Central memory CD4-positive, alpha-beta T cell (primary cell): ENCODE measurements around the gene PARS2.

ENCODE experiments used
- DNase-seq: peaks from one replicate; pipeline ENCODE4 v3.0.0; 2022

Gene PARS2

GRCh38 chr1:54716299-54717047, 47.9 kb downstream of the PARS2 start:
- no peak for DNase-seq

GRCh38 chr1:54715493-54716298, 48.6 kb downstream of the PARS2 start, which contains the start of gene TTC4:
TSS of gene TTC4 (plus strand) at chr1:54715861. CDS start at chr1:54715909, 48 bp downstream.
- DNase-seq, result peak; percentile 79

- DNase-seq, result no peak
Observed at GRCh38 chr1:54714881-54715492, 49.3 kb downstream of the PARS2 start.

- DNase-seq, result no peak
Observed at GRCh38 chr1:54711536-54711935, 52.8 kb downstream of the PARS2 start.

- DNase-seq, result no peak
Observed at GRCh38 chr1:54710841-54711240, 53.5 kb downstream of the PARS2 start.

- DNase-seq, result no peak
Observed at GRCh38 chr1:54710434-54710833, 53.9 kb downstream of the PARS2 start.

GRCh38 chr1:54709547-54710292, 54.6 kb downstream of the PARS2 start:
- no peak for DNase-seq

GRCh38 chr1:54708385-54708784, 55.9 kb downstream of the PARS2 start:
- no peak for DNase-seq
